HCT116 (cell line): Measurements from ENCODE around the gene B4GALNT4. TPM values are rescaled to one million over a fixed set of nuclear protein-coding genes. Genes with fewer than 3 reads are reported as not detected.
"Not testable (repeated sequence)": the region's sequence is repeated elsewhere in the genome, so short reads cannot be mapped to it uniquely, and the experiment has no call there.

Source experiments
- ATAC-seq: fragments of 200-7000 bp; cut with Tn5 transposase; 2 replicates; pipeline ENCODE4 v1.9.1; 2020; ENCODE audit warnings: mild to moderate bottlenecking, moderate library complexity
- BruUV-seq: library from RNA; stranded (reverse); fragments of 400-500 nt; replicated peaks from 2 replicates; lab custom pipeline; 2021; lab: Mats Ljungman, UMichigan
- CTCF ChIA-PET: fragments of 300-600 bp; sonication (Branson Sonifier 250); formaldehyde crosslinking; loops from one replicate; lab custom pipeline; 2021; ENCODE audit warnings: antibody characterized with exemption; lab: Charles Lee
- POLR2A ChIA-PET: fragments of 300-600, 350-600 bp; sonication (Branson Sonifier 250); formaldehyde crosslinking; loops from one replicate; lab custom pipeline; 2021; ENCODE audit warnings: antibody characterized with exemption; lab: Charles Lee
- RAD21 ChIA-PET, 2 experiments: fragments of 300-600 bp; sonication (Branson Sonifier 250); formaldehyde crosslinking; loops; one replicate each; lab custom pipeline; 2023; ENCODE audit warnings: low total read pairs in 2 of 2; ENCODE audit not compliant: uncharacterized antibody in 2 of 2, unreplicated experiment in 2 of 2, low non-redundant PET in 1 of 2; lab: Charles Lee
- DNase-seq: peaks from one replicate; pipeline ENCODE4 v3.0.0-alpha.2; 2010; ENCODE audit warnings: low read depth, low spot score
- H2AFZ ChIP-seq: fragments of 200-600 bp; shearing (Covaris generic), sonication (generic); 2 replicates; pipeline ENCODE4 v1.6.1; 2017; ENCODE audit warnings: low read depth, mixed run types, mixed read lengths, antibody characterized with exemption, low read length; ENCODE audit not compliant: poor library complexity, severe bottlenecking
- H3K27ac ChIP-seq: 2 replicates; pipeline ENCODE4 v1.5.1; 2012; ENCODE audit warnings: low read depth, low read length
- H3K27me3 ChIP-seq: fragments of 200-600 bp; sonication (generic); 2 replicates; pipeline ENCODE4 v1.6.1; 2016; ENCODE audit warnings: mixed run types, low read length, mixed read lengths; ENCODE audit not compliant: insufficient read depth
- H3K36me3 ChIP-seq, 2 experiments: fragments of 200-500 bp in 1 of 2; fragments of 200-600 bp in 1 of 2; sonication (Bioruptor generic) in 1 of 2; sonication (generic) in 1 of 2; 2 replicates each; pipeline versions ENCODE4 v1.5.1 to v1.6.1; 2014 to 2016; ENCODE audit warnings: low read length in 2 of 2, inconsistent platforms in 1 of 2, mixed read lengths in 1 of 2, mixed run types in 1 of 2; ENCODE audit not compliant: insufficient read depth in 2 of 2, control insufficient read depth in 1 of 2
- H3K4me1 ChIP-seq, 2 experiments: fragments of 200-600 bp in 1 of 2; sonication (generic) in 1 of 2; 2 replicates each; pipeline versions ENCODE4 v1.5.1 to v1.6.1; 2012 to 2017; ENCODE audit warnings: low read length in 2 of 2, inconsistent platforms in 1 of 2, mild to moderate bottlenecking in 1 of 2, mixed read lengths in 1 of 2, mixed run types in 1 of 2, moderate library complexity in 1 of 2; ENCODE audit not compliant: insufficient read depth in 2 of 2, control insufficient read depth in 1 of 2
- H3K4me2 ChIP-seq: fragments of 200-600 bp; sonication (generic); 2 replicates; pipeline ENCODE4 v1.6.1; 2017; ENCODE audit warnings: mixed run types, low read length, mixed read lengths
- H3K4me3 ChIP-seq, 2 experiments: fragments of 200-600 bp in 1 of 2; sonication (generic) in 1 of 2; replicated peaks in 1 of 2; 2 replicates each; pipeline ENCODE4 v1.5.1; 2011 to 2016; ENCODE audit warnings: low read length in 2 of 2, control low read depth in 1 of 2, low read depth in 1 of 2, mild to moderate bottlenecking in 1 of 2, mixed read lengths in 1 of 2, mixed run types in 1 of 2
- H3K79me2 ChIP-seq: fragments of 200-600 bp; sonication (generic); 2 replicates; pipeline ENCODE4 v1.6.1; 2017; ENCODE audit warnings: mild to moderate bottlenecking, mixed run types, low read length, moderate library complexity, mixed read lengths; ENCODE audit not compliant: insufficient read depth
- H3K9ac ChIP-seq: fragments of 200-600 bp; sonication (generic); 2 replicates; pipeline ENCODE4 v1.6.1; 2016; ENCODE audit warnings: low read length, mixed read lengths
- H3K9me2 ChIP-seq: fragments of 200-600 bp; sonication (generic), shearing (Covaris generic); 2 replicates; pipeline ENCODE4 v1.6.1; 2017; ENCODE audit warnings: mixed run types, mild to moderate bottlenecking, moderate library complexity; ENCODE audit not compliant: insufficient read depth
- H3K9me3 ChIP-seq, 2 experiments: fragments of 200-500 bp in 1 of 2; fragments of 200-600 bp in 1 of 2; sonication (Bioruptor generic) in 1 of 2; sonication (generic) in 1 of 2; 2 replicates each; pipeline ENCODE4 v1.6.1; 2014 to 2017; ENCODE audit warnings: low read length in 2 of 2, mixed read lengths in 2 of 2, inconsistent platforms in 1 of 2, low read depth in 1 of 2, mild to moderate bottlenecking in 1 of 2, mixed run types in 1 of 2, moderate library complexity in 1 of 2; ENCODE audit not compliant: control insufficient read depth in 1 of 2, insufficient read depth in 1 of 2
- H4K20me1 ChIP-seq: fragments of 200-600 bp; sonication (generic), shearing (Covaris generic); 2 replicates; pipeline ENCODE4 v1.6.1; 2017; ENCODE audit warnings: mixed run types, mild to moderate bottlenecking, moderate library complexity; ENCODE audit not compliant: insufficient read depth
- CEBPB ChIP-seq: IDR thresholded peaks from 2 replicates; pipeline ENCODE4 v1.6.1; 2012; ENCODE audit warnings: low read depth
- CTCF ChIP-seq, 3 experiments: fragments of 200-600 bp in 1 of 3; sonication (generic) in 1 of 3; IDR thresholded peaks in 2 of 3; conservative IDR thresholded peaks in 1 of 3; 2 replicates each; pipeline ENCODE4 v1.5.1; 2012 to 2017; ENCODE audit warnings: low read depth in 2 of 3, low read length in 2 of 3, antibody characterized with exemption in 1 of 3, borderline replicate concordance in 1 of 3, control low read depth in 1 of 3, mild to moderate bottlenecking in 1 of 3, mixed read lengths in 1 of 3, mixed run types in 1 of 3, moderate library complexity in 1 of 3; ENCODE audit not compliant: insufficient read depth in 1 of 3
- ELF1 ChIP-seq: IDR thresholded peaks from 2 replicates; pipeline ENCODE4 v1.6.1; 2012; ENCODE audit warnings: low read depth, borderline replicate concordance
- EZH2 ChIP-seq: fragments of 200-600 bp; sonication (generic); IDR thresholded peaks from 2 replicates; pipeline ENCODE4 v1.6.1; 2017; ENCODE audit warnings: antibody characterized with exemption, mixed run types
- EZH2phosphoT487 ChIP-seq: fragments of 200-600 bp; IDR thresholded peaks from 2 replicates; pipeline ENCODE4 v1.6.1; 2018; ENCODE audit warnings: antibody characterized with exemption, borderline replicate concordance
- JUND ChIP-seq: IDR thresholded peaks from 2 replicates; pipeline ENCODE4 v1.6.1; 2012
- MAX ChIP-seq: IDR thresholded peaks from 2 replicates; pipeline ENCODE4 v1.6.1; 2012
- POLR2A ChIP-seq: IDR thresholded peaks from 2 replicates; pipeline ENCODE4 v1.7.0; 2011; ENCODE audit warnings: borderline replicate concordance; ENCODE audit not compliant: insufficient read depth, insufficient read length; ENCODE audit errors: extremely low read depth
- POLR2AphosphoS5 ChIP-seq: IDR thresholded peaks from 2 replicates; pipeline ENCODE4 v1.6.1; 2011; ENCODE audit warnings: mild to moderate bottlenecking, low read depth, low read length, moderate library complexity
- SIN3A ChIP-seq: IDR thresholded peaks from 2 replicates; pipeline ENCODE4 v1.6.1; 2012; ENCODE audit warnings: low read depth
- SRF ChIP-seq: IDR thresholded peaks from 2 replicates; pipeline ENCODE4 v1.6.1; 2012; ENCODE audit warnings: low read depth
- ZFX ChIP-seq: fragments of 450-650 bp; IDR thresholded peaks from 2 replicates; pipeline ENCODE4 v1.6.1; 2017
- ZNF274 ChIP-seq: fragments of 200-500 bp; sonication (Bioruptor generic); IDR thresholded peaks from 2 replicates; pipeline ENCODE4 v1.6.1; 2014; ENCODE audit warnings: mild to moderate bottlenecking, low read depth, low read length, inconsistent platforms
- intact Hi-C: fragments of 100-400 bp; cut with micrococcal nuclease; formaldehyde crosslinking; loops from 2 replicates; pipeline ENCODE4 v1.10.0; 2022
- total RNA-seq: library from RNA; stranded (reverse); gene quantifications from one replicate; pipeline ENCODE4 v1.2.1, GENCODE V29; 2021; ENCODE audit not compliant: unreplicated experiment

The B4GALNT4 gene
- total RNA-seq, 1 experiment from 2014 or later: 54.3 TPM

GRCh38 chr11:324593-325517 lies 44.4 kb upstream of the B4GALNT4 start:
- H4K20me1 ChIP-seq, ATAC-seq, DNase-seq, BruUV-seq, H3K36me3 ChIP-seq, CTCF ChIA-PET, H3K9me3 ChIP-seq, POLR2A ChIA-PET, H3K79me2 ChIP-seq, H3K9ac ChIP-seq, H2AFZ ChIP-seq, H3K4me3 ChIP-seq, intact Hi-C loops, H3K4me2 ChIP-seq, RAD21 ChIA-PET, H3K27me3 ChIP-seq, H3K9me2 ChIP-seq, H3K27ac ChIP-seq: not testable (repeated sequence)
- H3K4me1 ChIP-seq: peaks cover 0 to 12% of the 10 kb centered on the region in 2 experiments; a peak in 3 of 4 replicates

- Histone ChIP-seq H3K27ac (no peak overlapping the region), H3K9ac (no peak overlapping the region), H3K27me3 (no peaks in the 10 kb centered on the region), H2AFZ (no peak overlapping the region), H3K36me3 (no peaks in the 10 kb centered on the region), H3K9me3 (no peaks in the 10 kb centered on the region), H3K4me3 (no peak overlapping the region), H3K4me2 (no peak overlapping the region), H4K20me1 (no peaks in the 10 kb centered on the region), H3K4me1 (peaks cover 0 to 9% of the 10 kb centered on the region in 2 experiments; a peak in 3 of 4 replicates), H3K79me2 (no peaks in the 10 kb centered on the region), H3K9me2 (no peaks in the 10 kb centered on the region)
- intact Hi-C loops: no loop called here
- POLR2A ChIA-PET: no interaction called here
- no peak for ATAC-seq
- no peak for TF ChIP-seq ZNF274
- TF ChIP-seq MAX: no peak
- no peak for TF ChIP-seq POLR2A
- TF ChIP-seq CTCF (IDR thresholded peaks at IDR 0.05 in 2 of 3, conservative IDR thresholded peaks at IDR 0.05 in 1 of 3; ENCODE audit: borderline replicate concordance in 1 of 3, insufficient read depth in 1 of 3, low read depth in 2 of 3, low read length in 2 of 3): no peak
- no peak for TF ChIP-seq EZH2
- TF ChIP-seq POLR2AphosphoS5: no peak
- no peak for TF ChIP-seq SIN3A
- no peak for TF ChIP-seq ELF1
- no peak for TF ChIP-seq JUND
- no peak for TF ChIP-seq SRF
- TF ChIP-seq EZH2phosphoT487: no peak
- no peak for TF ChIP-seq ZFX
- TF ChIP-seq CEBPB: no peak
- no TSS peak for BruUV-seq
- no peak for DNase-seq
- RAD21 ChIA-PET: no interaction called here
- CTCF ChIA-PET: no interaction called here
Observed at GRCh38 chr11:325796-326591, 43.3 kb upstream of the B4GALNT4 start.
